ENCODE measurements around the gene LRP8. TPM values are rescaled to one million over a fixed set of nuclear protein-coding genes. Genes with fewer than 3 reads are reported as not detected.
A peak's percentile ranks its signal among the peaks of the same experiment; 100 is the strongest.

LRP8 gene
- total RNA-seq, 1 experiment from 2014 or later, result 54.4 TPM

DNA sequence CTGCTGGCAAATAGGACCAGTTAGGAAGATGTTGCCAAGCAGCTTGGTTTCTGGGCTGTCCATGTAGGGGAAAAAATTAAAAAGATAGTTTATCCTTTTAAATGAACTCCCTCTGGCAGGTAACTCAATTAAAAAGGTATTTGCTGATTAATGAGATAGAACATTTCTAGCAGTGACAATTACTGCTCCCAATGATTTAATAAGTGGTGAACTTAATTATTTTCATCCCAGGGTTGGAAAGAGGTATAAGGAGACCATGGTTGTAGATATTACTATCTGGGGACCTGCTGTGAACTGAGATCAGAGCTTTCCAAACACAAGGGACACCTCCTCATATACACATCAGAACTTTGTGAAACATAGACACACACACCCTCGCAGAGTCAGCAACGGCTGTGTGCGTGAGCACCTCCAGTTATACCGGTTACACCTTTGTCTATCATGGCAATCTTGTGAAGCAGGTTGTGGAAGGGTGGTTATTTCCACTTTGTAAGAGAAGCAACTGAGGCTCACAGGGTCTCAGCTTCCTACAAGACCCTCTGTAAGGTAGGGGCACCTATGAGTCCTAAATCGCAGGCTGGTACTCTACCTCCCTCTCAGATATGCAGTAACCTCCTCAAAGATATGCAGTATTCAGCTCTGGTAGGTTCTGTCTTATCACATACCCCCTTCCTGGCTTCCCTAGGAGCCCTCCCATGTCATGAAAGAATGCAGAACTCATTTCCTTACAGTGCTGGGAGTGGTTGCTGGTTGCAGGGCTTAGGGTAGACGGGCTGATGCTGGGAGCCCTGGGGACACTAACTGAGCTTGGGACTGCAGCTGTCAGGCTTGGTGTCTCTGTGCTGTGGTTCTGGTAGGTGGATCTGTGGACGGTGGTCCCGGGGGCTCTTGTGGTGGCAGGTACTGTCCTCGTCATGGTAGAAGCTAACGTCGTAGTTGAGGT lies 71.1 kb downstream of the LRP8 start:
- CTCF ChIA-PET, result interaction anchor here (0.6 kb wide), 1 partner anchor 255 kb away, joined by 3 read pairs; no protein-coding TSS in a partner anchor
- DNase-seq (no peak), ATAC-seq (no peak)
- no peaks in the 10 kb centered on the region for H3F3A ChIP-seq (ENCODE audit: low read length, unreplicated experiment)
- H3K27ac ChIP-seq (ENCODE audit: low read length), result no peak overlapping the region
- TF ChIP-seq EZH2phosphoT487 (IDR thresholded peaks at IDR 0.05; ENCODE audit: borderline replicate concordance, low read length) (no peak), EZH2 (IDR thresholded peaks at IDR 0.05; ENCODE audit: low read length, unreplicated experiment) (no peak)
- TF ChIP-seq, protein P1, sequence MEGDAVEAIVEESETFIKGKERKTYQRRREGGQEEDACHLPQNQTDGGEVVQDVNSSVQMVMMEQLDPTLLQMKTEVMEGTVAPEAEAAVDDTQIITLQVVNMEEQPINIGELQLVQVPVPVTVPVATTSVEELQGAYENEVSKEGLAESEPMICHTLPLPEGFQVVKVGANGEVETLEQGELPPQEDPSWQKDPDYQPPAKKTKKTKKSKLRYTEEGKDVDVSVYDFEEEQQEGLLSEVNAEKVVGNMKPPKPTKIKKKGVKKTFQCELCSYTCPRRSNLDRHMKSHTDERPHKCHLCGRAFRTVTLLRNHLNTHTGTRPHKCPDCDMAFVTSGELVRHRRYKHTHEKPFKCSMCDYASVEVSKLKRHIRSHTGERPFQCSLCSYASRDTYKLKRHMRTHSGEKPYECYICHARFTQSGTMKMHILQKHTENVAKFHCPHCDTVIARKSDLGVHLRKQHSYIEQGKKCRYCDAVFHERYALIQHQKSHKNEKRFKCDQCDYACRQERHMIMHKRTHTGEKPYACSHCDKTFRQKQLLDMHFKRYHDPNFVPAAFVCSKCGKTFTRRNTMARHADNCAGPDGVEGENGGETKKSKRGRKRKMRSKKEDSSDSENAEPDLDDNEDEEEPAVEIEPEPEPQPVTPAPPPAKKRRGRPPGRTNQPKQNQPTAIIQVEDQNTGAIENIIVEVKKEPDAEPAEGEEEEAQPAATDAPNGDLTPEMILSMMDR (conservative IDR thresholded peaks at IDR 0.05; ENCODE audit: low read depth, low read length), result no peak
- H4K20me1 ChIP-seq (ENCODE audit: low read length), result no peaks in the 10 kb centered on the region
- H3K36me3 ChIP-seq (ENCODE audit: low read depth, low read length), result peaks cover 46% of the 10 kb centered on the region
- no peaks in the 10 kb centered on the region for H3K4me1 ChIP-seq (ENCODE audit: insufficient read depth, low read length)
- no peak overlapping the region for H3K4me3 ChIP-seq (ENCODE audit: low read length)
- no peaks in the 10 kb centered on the region for H3K9me3 ChIP-seq (ENCODE audit: low read length)
- no peaks in the 10 kb centered on the region for H3K9me2 ChIP-seq (replicated peaks; ENCODE audit: low read length)
- no TSS peak for BruUV-seq (replicated peaks)
- POLR2A ChIA-PET (ENCODE audit: unreplicated experiment), result no interaction called here
- H2AFZ ChIP-seq (ENCODE audit: low read length), result no peak overlapping the region
- no peak overlapping the region for H3K4me2 ChIP-seq (ENCODE audit: low read length)
- H3K27me3 ChIP-seq (ENCODE audit: low read length), result no peaks in the 10 kb centered on the region
- intact Hi-C loops (cut with micrococcal nuclease), result no loop called here
- no peaks in the 10 kb centered on the region for H3K79me2 ChIP-seq (ENCODE audit: low read length)
- H3K9ac ChIP-seq (ENCODE audit: low read length), result no peak overlapping the region

DNA sequence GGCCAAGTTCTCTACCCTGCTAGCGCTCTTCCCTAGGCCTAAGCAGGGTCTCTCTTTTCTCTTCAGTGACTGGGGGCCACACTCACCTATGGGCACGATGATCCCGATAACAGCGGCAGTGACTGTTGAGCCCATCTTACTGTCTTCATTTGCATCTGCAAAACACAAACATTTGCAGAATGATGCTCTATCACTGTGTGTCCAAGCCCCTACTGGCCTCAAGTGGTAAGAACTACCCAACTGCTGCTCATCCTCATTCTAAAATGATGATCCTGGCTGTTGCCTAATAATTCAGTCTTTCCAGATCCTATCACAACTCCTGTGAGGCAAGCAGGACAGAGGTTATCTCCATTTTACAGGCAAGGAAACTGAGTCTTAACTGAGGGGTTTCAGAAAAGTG lies 72.8 kb downstream of the LRP8 start:
- H3K27ac ChIP-seq (ENCODE audit: low read length), result no peak overlapping the region
- H3K79me2 ChIP-seq (ENCODE audit: low read length), result no peaks in the 10 kb centered on the region
- intact Hi-C loops (cut with micrococcal nuclease), result no loop called here
- no peak overlapping the region for H2AFZ ChIP-seq (ENCODE audit: low read length)
- no peaks in the 10 kb centered on the region for H4K20me1 ChIP-seq (ENCODE audit: low read length)
- H3K4me3 ChIP-seq (ENCODE audit: low read length), result no peak overlapping the region
- peak; percentile 31; the same call in 1 of the 2 replicates for ATAC-seq
- no peaks in the 10 kb centered on the region for H3K27me3 ChIP-seq (ENCODE audit: low read length)
- H3F3A ChIP-seq (ENCODE audit: low read length, unreplicated experiment), result no peaks in the 10 kb centered on the region
- H3K9me3 ChIP-seq (ENCODE audit: low read length), result no peaks in the 10 kb centered on the region
- DNase-seq, result no peak
- CTCF ChIA-PET, result no interaction called here
- no peaks in the 10 kb centered on the region for H3K9me2 ChIP-seq (replicated peaks; ENCODE audit: low read length)
- H3K36me3 ChIP-seq (ENCODE audit: low read depth, low read length), result peaks cover 50% of the 10 kb centered on the region
- no peaks in the 10 kb centered on the region for H3K4me1 ChIP-seq (ENCODE audit: insufficient read depth, low read length)
- POLR2A ChIA-PET (ENCODE audit: unreplicated experiment), result no interaction called here
- H3K9ac ChIP-seq (ENCODE audit: low read length), result no peak overlapping the region
- no TSS peak for BruUV-seq (replicated peaks)
- TF ChIP-seq EZH2phosphoT487 (IDR thresholded peaks at IDR 0.05; ENCODE audit: borderline replicate concordance, low read length), result no peak
- TF ChIP-seq EZH2 (IDR thresholded peaks at IDR 0.05; ENCODE audit: low read length, unreplicated experiment), result no peak
- TF ChIP-seq, protein P1 (conservative IDR thresholded peaks at IDR 0.05; ENCODE audit: low read depth, low read length), result peak; percentile 36; the same call in 1 of the 2 replicates
- no peak overlapping the region for H3K4me2 ChIP-seq (ENCODE audit: low read length)

Data from PC-3 (cell line).